Common myeloid progenitor, CD34-positive (primary cell): ENCODE results near the gene MTHFR.

Experiments used
- CTCF ChIA-PET: fragments of 350-600 bp; sonication (Branson Sonifier 250); formaldehyde crosslinking; loops from one replicate; lab custom pipeline; 2021; ENCODE audit warnings: antibody characterized with exemption; lab: Charles Lee
- POLR2A ChIA-PET: fragments of 350-600 bp; sonication (Branson Sonifier 250); formaldehyde crosslinking; loops from one replicate; lab custom pipeline; 2021; ENCODE audit warnings: antibody characterized with exemption; lab: Charles Lee
- DNase-seq, 3 donors: peaks; one replicate each; pipeline versions ENCODE4 v3.0.0 to v3.0.0-alpha.2; 2013
- H3K27ac ChIP-seq, 2 experiments: 1 replicate in 1 of 2; 2 replicates in 1 of 2; pipeline ENCODE4 v1.7.0; 2013; ENCODE audit warnings: inconsistent platforms in 2 of 2, low read length in 2 of 2, mild to moderate bottlenecking in 2 of 2, low read depth in 1 of 2, moderate library complexity in 1 of 2; ENCODE audit not compliant: severe bottlenecking in 2 of 2, insufficient read depth in 1 of 2, poor library complexity in 1 of 2
- H3K27me3 ChIP-seq, 5 experiments: replicated peaks in 2 of 5; 1 replicate in 3 of 5; 2 replicates in 2 of 5; pipeline versions ENCODE4 v1.6.1 to v1.7.0; 2013; ENCODE audit warnings: low read length in 4 of 5, mild to moderate bottlenecking in 2 of 5, moderate library complexity in 2 of 5, inconsistent platforms in 1 of 5; ENCODE audit not compliant: insufficient read depth in 5 of 5, control insufficient read depth in 4 of 5
- H3K36me3 ChIP-seq, 4 experiments: 1 replicate in 2 of 4; 2 replicates in 2 of 4; pipeline versions ENCODE4 v1.6.1 to v1.7.0; 2013; ENCODE audit warnings: low read length in 3 of 4, control low read depth in 1 of 4, mild to moderate bottlenecking in 1 of 4; ENCODE audit not compliant: control insufficient read depth in 4 of 4, insufficient read depth in 4 of 4
- H3K4me1 ChIP-seq, 4 experiments: 1 replicate in 3 of 4; 2 replicates in 1 of 4; pipeline versions ENCODE4 v1.6.1 to v1.7.1; 2013; ENCODE audit warnings: low read length in 3 of 4, mild to moderate bottlenecking in 3 of 4, control low read depth in 1 of 4, inconsistent platforms in 1 of 4, moderate library complexity in 1 of 4; ENCODE audit not compliant: control insufficient read depth in 4 of 4, insufficient read depth in 4 of 4; ENCODE audit errors: control extremely low read depth in 1 of 4
- H3K4me3 ChIP-seq, 7 experiments: 1 replicate in 4 of 7; 2 replicates in 3 of 7; pipeline versions ENCODE4 v1.5.1 to v1.7.0; 2013; ENCODE audit warnings: mild to moderate bottlenecking in 7 of 7, low read length in 6 of 7, moderate library complexity in 6 of 7, inconsistent platforms in 2 of 7, low read depth in 2 of 7, control low read depth in 1 of 7; ENCODE audit not compliant: insufficient read depth in 4 of 7, control insufficient read depth in 1 of 7; ENCODE audit errors: extremely low read depth in 1 of 7
- H3K9me3 ChIP-seq, 5 experiments: 1 replicate in 4 of 5; 2 replicates in 1 of 5; pipeline versions ENCODE4 v1.6.1 to v1.7.1; 2013; ENCODE audit warnings: low read length in 4 of 5, mild to moderate bottlenecking in 2 of 5, inconsistent platforms in 1 of 5, low read depth in 1 of 5, moderate library complexity in 1 of 5; ENCODE audit not compliant: control insufficient read depth in 4 of 5, insufficient read depth in 2 of 5; ENCODE audit errors: control extremely low read depth in 1 of 5
- WGBS: methylation state at CpG from one replicate; pipeline ENCODE4 v1.1.5; 2013; ENCODE audit not compliant: insufficient coverage; 5-methylcytosine and 5-hydroxymethylcytosine counted together

The MTHFR gene

GRCh38 chr1:11741482-11741881 is 64.3 kb downstream of the MTHFR start:
- Histone ChIP-seq H3K9me3 (no peaks in the 10 kb centered on the region), H3K27me3 (no peaks in the 10 kb centered on the region), H3K4me1 (peaks cover 18 to 67% (median 56%) of the 10 kb centered on the region in 4 experiments), H3K27ac (no peak overlapping the region), H3K4me3 (peak overlapping the region in 3 of 7 experiments; percentile 14 to 57 (median 37)), H3K36me3 (peaks cover 0 to 9% (median 6%) of the 10 kb centered on the region in 4 experiments)
- CTCF ChIA-PET: interaction anchor here (1.0 kb wide), 2 partner anchors 21 to 47 kb away, joined by 3 read pairs; no protein-coding TSS in a partner anchor
- no peak for DNase-seq
- WGBS: 100% methylated on average over 3 of the region's 4 CpGs
- POLR2A ChIA-PET: no interaction called here

- H3K27me3 ChIP-seq: no peaks in the 10 kb centered on the region
- DNase-seq: peak; percentile 69 to 85 (median 79)
- peak overlapping the region in 3 of 7 experiments; percentile 21 to 57 (median 37) for H3K4me3 ChIP-seq
- H3K36me3 ChIP-seq: peaks cover 0 to 3% (median under 1%) of the 10 kb centered on the region in 4 experiments
- peaks cover 18 to 75% (median 65%) of the 10 kb centered on the region in 4 experiments for H3K4me1 ChIP-seq
- WGBS: 17% methylated on average over 11 of the region's 15 CpGs
- no peaks in the 10 kb centered on the region for H3K9me3 ChIP-seq
- H3K27ac ChIP-seq: no peak overlapping the region
- POLR2A ChIA-PET: interaction anchor here (0.6 kb wide), 2 partner anchors 167 to 1232 kb away, joined by 3 read pairs; no protein-coding TSS in a partner anchor
- CTCF ChIA-PET: interaction anchor here (1.0 to 1.5 kb wide), 3 partner anchors 9 to 46 kb away, joined by 3 to 4 read pairs (median 3); no protein-coding TSS in a partner anchor
Measured at GRCh38 chr1:11740258-11741192, 65.2 kb downstream of the MTHFR start.

GRCh38 chr1:11738783-11739182 is 67.0 kb downstream of the MTHFR start:
- no peaks in the 10 kb centered on the region for H3K36me3 ChIP-seq
- peak in 2 of 3 donors; percentile 34 to 39 for DNase-seq
- H3K27me3 ChIP-seq: no peaks in the 10 kb centered on the region
- no peak overlapping the region for H3K27ac ChIP-seq
- peak overlapping the region in 1 of 7 experiments; percentile 30 for H3K4me3 ChIP-seq
- 67% methylated on average over 3 of the region's 6 CpGs for WGBS
- ChIA-PET POLR2A (interaction anchor here (1.3 kb wide), 1 partner anchor 64 kb away, joined by 3 read pairs; no protein-coding TSS in a partner anchor), CTCF (interaction anchor here (2.5 kb wide), 1 partner anchor 11 kb away, joined by 13 read pairs; no protein-coding TSS in a partner anchor)
- peaks cover 18 to 76% (median 66%) of the 10 kb centered on the region in 4 experiments for H3K4me1 ChIP-seq
- H3K9me3 ChIP-seq: no peaks in the 10 kb centered on the region

DNA sequence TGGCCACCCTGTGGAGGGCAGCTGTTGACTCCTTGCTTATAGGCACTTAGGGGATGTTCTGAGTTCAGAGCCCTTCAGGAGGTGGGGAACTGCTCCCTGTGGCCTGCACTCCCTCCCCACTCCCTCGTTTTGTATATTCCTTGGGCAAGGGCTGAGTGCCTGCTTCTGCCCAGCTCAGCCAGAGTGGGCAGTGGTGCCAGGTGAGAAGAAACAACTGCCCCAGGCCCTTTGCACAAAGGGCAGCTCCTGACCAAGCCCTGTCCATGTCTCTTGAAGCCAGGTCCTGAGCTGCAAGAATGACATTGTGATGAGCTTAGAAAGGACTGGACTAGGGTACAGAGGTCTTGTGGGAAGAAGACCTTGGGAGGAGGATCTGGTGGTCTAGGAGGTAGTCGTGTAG is 67.7 kb downstream of the MTHFR start:
- ChIA-PET POLR2A (interaction anchor here (1.3 kb wide), 1 partner anchor 65 kb away, joined by 3 read pairs; no protein-coding TSS in a partner anchor), CTCF (interaction anchor here (1.4 to 2.5 kb wide), 2 partner anchors 11 to 19 kb away, joined by 5 to 13 read pairs; no protein-coding TSS in a partner anchor)
- DNase-seq: no peak
- no peak overlapping the region for H3K27ac ChIP-seq
- WGBS: no CpG with 5 or more reads among the region's 2 CpGs
- H3K9me3 ChIP-seq: no peaks in the 10 kb centered on the region
- H3K4me1 ChIP-seq: peaks cover 18 to 76% (median 66%) of the 10 kb centered on the region in 4 experiments
- H3K27me3 ChIP-seq: no peaks in the 10 kb centered on the region
- H3K36me3 ChIP-seq: no peaks in the 10 kb centered on the region
- H3K4me3 ChIP-seq: peak overlapping the region in 1 of 7 experiments; percentile 10

DNA sequence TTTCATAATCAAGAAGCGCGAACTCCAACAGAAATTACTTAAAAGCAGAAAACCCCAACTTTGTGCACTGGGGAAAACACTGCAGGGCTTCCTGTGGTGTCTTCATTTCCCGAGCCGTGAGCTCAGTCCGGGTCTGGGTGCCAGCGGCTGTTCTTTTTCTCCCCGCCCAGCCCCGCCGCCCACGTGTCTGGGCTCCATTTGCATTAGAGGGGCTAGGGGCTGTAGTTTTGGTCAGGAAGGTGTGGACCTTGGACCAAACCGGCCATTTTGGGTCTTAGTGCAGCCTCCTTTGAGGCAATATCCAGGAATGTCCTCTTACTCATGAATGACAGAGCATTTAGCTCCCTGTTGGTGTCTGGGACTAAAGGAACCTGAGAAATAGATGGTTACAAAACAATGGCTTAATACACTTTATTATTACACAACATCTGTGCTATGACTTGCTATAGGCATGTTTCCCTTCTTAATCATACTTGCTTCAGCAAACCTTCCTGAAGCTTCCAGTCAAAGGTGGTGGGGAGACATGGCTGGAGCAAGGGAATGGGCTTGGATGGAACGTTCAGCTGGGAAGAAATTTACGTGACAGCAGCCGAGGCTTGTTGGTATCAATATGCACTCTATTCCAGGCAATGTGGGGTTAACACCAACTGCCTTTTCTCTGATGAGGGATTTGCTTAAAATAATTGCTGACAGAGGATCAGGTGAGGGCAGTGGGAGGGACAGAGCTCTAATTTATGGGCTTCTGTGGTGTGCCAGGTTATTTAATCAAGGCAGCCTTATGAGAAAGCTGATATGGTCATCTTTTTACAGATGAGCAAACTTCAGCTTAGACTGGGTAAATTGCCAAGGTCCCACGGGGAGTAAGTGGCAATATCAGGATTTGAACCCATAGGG is 68.8 kb downstream of the MTHFR start:
- Histone ChIP-seq H3K4me3 (peak overlapping the region in 6 of 7 experiments; percentile 72 to 91 (median 80)), H3K27me3 (no peaks in the 10 kb centered on the region), H3K36me3 (no peaks in the 10 kb centered on the region), H3K27ac (peak overlapping the region; percentile 25 to 72), H3K4me1 (peaks cover 18 to 75% (median 66%) of the 10 kb centered on the region in 4 experiments), H3K9me3 (no peaks in the 10 kb centered on the region)
- CTCF ChIA-PET: interaction anchor here (0.7 to 2.5 kb wide), 5 partner anchors 12 to 72 kb away, joined by 3 to 13 read pairs (median 5); no protein-coding TSS in a partner anchor
- POLR2A ChIA-PET: interaction anchor here (0.8 to 1.8 kb wide), 2 partner anchors 17 to 173 kb away, joined by 4 to 6 read pairs; no protein-coding TSS in a partner anchor
- 24% methylated on average over 9 of the region's 15 CpGs for WGBS
- peak; percentile 57 to 85 (median 85) for DNase-seq
